ENCODE measurements around the gene BLNK.
"Not testable (repeated sequence)": the region's sequence is repeated elsewhere in the genome, so short reads cannot be mapped to it uniquely, and the experiment has no call there.

DNA sequence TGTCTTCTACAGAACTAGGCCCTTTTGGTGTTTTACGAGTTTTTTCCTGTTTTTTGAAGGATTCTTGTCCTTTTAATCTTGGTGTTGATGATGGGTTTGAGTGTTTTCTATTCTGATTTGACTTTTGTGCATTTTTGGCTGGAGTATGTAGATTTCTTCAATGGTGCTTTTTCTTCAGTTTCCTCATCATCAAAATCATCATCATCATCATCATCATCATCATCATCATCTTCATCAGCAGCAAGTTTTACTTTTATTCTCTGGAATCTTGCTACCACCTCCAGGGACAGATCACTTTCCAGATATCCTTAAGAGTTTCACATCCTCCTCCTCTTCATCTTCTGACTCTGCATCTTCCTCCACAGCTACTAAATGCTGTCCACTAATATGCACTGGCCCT is 81.9 kb downstream of the BLNK start:
- not testable (repeated sequence) for TF ChIP-seq YY1 (IDR thresholded peaks at IDR 0.05; ENCODE audit: insufficient read depth, insufficient read length); SUZ12 (IDR thresholded peaks at IDR 0.05; ENCODE audit: extremely low read depth, insufficient read depth, insufficient read length)

Data from NT2/D1 (cell line).